HG03159 (cell line): Measurements from ENCODE around the gene EFR3B.
"Not testable (repeated sequence)": the region's sequence is repeated elsewhere in the genome, so short reads cannot be mapped to it uniquely, and the experiment has no call there.

ENCODE experiments used
- ATAC-seq: cut with Tn5 transposase; IDR thresholded peaks from one replicate; pipeline ENCODE4 v1.9.1; 2021; ENCODE audit warnings: mild to moderate bottlenecking, moderate library complexity; ENCODE audit not compliant: unreplicated experiment

EFR3B gene, protein sequence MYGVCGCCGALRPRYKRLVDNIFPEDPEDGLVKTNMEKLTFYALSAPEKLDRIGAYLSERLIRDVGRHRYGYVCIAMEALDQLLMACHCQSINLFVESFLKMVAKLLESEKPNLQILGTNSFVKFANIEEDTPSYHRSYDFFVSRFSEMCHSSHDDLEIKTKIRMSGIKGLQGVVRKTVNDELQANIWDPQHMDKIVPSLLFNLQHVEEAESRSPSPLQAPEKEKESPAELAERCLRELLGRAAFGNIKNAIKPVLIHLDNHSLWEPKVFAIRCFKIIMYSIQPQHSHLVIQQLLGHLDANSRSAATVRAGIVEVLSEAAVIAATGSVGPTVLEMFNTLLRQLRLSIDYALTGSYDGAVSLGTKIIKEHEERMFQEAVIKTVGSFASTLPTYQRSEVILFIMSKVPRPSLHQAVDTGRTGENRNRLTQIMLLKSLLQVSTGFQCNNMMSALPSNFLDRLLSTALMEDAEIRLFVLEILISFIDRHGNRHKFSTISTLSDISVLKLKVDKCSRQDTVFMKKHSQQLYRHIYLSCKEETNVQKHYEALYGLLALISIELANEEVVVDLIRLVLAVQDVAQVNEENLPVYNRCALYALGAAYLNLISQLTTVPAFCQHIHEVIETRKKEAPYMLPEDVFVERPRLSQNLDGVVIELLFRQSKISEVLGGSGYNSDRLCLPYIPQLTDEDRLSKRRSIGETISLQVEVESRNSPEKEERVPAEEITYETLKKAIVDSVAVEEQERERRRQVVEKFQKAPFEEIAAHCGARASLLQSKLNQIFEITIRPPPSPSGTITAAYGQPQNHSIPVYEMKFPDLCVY

DNA sequence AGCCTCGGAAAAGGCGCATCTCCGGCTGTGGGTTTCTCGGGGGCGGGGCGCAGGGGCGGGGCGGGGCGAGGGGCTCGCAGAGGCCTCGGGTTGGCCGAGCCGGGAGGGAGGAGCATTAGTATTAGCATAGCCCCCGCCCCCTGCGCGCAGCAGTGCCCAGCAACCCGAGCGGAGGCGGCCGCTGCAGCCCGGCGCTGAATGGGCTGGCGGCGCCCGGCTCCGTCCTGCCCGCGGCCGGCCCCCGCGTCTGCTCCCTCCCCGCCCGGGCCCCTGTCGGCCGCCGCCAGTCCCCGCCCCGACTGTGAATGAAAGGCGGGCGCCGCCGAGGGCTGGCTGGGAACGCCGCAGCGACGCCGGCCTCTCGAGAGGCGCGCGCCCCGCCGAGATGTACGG is at the start of gene EFR3B:
TSS of gene EFR3B (plus strand) at position 149 of the 393 bp plus-strand sequence. CDS start at position 386, 237 bp downstream.
- peak; percentile 94 for ATAC-seq

DNA sequence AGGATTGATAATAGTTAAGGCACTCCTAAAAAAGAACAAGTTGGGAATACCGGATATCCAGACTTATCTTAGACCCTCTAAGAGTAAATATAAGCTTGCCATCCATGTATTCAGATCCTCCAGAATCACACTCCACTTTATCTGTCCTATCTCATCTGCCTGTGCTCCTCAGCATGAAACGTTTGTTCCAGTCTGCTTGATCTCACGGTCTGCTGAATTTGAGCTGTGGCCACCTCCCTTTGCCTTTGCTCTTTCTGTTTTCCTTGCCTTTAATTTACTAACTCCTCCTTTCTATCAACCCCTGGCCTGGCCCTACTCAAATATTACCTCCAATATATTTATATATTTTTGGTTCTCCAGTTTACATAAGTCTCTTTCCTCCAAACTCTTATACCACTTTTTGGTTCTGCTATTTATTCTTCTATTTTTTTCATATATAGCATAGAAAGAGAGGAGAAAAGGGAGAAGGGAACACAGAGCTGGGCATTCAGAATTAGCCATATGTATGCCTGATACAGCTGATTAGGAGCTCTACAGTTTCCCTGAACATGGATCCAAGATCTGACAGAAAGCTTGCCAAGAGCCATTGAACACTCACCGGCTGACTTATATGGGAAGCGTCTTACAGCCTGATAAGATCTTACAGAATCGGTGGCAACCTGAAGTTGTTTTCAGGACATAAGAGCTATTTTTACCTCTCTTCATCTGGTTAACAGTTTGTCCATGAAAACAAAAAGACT is 48.3 kb upstream of the EFR3B start:
- ATAC-seq, result no peak

DNA sequence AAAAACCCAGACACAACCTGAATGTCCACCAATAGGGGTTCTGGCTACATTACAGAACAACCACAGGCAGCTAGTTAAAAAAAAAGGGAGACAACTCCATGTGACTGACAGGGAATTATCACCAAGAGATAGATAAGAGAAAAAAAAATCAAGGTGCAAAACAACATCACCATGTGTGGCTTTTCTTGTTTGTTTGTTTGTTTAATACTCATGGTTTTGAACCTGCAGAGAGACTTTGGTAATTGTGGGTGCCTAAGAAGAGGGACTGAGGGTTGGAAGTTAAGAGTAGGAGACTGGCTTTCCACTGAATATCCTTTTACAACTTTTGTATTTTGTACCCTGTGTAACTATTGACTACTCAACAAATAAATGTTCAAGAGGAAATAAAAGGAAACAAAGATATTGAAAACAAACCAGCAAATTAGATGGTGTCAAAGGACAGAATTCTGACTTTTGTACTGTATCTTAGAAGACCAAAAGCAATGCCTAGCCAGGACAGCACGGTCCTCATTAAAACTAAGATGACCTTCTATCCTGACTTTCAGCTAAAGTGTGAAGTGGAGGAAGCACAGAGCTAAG is 47.6 kb upstream of the EFR3B start:
- no peak for ATAC-seq

DNA sequence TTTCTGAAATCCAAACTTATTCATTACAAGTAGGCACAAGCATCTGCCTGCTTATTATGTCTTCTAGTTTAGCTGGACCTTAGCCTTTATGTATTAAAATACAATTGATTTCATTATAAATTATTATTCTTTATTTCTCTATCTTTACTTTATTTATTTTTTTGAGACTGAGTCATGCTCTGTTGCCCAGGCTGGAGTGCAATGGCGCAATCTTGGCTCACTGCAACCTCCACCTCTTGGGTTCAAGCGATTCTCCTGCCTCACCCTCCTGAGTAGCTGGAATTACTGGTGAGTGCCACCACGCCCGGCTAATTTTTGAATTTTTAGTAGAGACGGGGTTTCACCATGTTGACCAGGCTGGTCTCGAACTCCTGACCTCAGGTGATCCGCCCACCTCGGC is 42.8 kb upstream of the EFR3B start:
- not testable (repeated sequence) for ATAC-seq

DNA sequence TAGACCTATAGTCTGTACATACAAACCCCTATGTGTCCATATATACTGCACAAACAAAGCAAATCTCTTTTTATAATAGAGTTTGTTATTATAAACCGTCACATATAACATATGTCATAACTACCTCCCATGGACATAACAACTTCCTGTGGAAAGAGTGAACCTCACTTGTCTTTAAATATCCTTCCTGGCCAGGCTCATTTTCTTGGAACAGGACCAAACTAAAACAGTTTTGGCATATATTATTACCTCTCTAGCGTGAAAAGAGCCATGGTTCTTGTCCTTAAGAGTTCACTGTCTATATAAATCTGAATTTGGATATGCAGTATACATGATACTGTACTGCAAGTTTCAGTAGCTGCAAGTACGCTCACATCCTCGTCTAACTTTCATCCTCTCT is 41.8 kb upstream of the EFR3B start:
- no peak for ATAC-seq

DNA sequence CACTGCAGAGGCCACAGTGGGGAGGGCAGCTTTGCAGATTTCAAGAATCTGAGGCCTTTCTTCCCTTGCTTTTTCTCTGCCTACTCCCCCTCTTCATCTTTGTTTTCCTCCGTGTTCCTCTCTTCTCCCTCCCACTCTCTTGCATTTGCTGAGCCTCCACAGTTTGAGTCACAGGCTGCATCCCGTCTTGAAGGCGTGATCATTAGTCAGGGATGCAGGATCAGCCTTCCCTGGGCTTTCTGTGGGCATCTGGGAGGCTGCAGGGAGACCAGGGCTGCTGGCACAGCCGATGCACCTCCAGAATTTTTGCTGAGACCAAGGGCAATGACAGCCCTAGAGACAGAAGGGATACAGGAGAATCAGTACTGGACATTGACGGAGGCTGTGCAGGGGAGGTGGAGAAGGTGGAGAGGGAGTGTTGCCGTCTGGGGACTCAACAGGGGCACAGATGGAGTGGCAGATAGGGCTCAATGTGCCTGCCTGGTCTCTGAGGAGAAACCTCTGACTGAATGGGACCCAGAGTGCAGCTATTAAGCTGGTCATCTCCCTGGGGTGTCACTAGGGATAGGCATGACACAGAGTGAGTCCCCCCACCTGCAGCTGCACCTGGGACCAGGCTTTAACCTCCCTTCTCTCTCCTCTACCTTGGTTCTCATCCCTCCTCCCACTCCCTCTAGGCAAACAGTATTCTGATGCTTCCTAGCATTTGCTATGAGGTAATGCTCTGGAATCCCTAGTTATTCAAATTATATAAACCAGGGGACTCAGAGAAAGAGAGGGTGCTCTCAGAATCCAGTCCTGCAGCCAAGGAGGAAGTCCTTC is 41.2 kb upstream of the EFR3B start:
- ATAC-seq, result no peak

DNA sequence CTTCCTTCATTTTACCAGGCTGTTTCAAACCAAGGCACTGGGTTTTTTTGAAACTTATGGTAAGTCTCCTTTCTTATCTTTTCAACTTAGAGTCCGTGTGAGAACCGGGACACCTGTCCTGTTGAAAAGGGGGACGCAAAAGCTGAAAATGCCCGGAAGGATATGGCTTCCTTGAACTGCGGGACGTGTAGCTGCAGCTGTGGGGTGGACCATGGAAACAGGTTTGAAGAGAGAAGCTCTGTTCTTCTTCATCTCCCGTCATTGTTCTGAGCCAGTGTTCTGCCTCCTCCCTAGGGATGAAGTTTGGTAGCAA is 40.6 kb upstream of the EFR3B start:
- no peak for ATAC-seq

DNA sequence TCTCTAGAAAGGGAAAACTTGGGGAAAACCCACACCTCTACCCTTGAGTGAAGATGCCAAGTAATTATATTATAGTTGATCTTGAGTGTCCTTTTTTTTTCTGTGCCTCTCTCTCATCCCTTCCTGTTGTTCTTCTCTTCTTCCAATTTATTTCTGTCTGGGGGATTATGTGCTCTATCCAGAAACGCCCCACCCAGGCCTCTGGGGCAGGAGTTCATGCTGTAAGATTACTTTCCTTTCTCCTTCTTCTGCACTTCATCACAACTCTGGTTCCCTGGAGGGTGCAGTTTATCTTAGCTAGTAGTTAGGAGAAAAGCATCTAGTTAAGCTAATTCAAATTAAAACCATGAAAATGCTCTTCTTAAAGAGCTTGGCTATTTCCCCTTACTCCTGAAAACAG is 39.8 kb upstream of the EFR3B start:
- no peak for ATAC-seq

DNA sequence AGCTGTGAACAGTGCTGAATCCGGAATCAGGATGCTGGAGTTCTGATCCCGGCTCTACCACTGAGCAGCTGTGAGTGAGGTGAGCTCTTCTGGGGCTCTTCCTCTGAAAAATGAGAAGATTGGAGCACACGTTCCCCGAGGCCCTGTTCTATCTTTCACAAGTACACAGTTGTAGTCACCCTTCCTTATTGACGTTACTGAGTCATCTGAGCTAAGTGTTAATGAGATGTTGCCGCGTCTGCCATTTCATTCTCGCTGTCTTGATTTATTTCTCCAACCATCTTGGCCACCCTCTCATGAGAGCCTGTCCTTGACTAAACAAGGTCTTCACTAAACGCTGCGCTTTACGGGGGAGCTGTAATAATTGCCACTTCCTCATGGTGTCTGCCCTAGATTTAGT is 31.9 kb upstream of the EFR3B start:
- no peak for ATAC-seq

DNA sequence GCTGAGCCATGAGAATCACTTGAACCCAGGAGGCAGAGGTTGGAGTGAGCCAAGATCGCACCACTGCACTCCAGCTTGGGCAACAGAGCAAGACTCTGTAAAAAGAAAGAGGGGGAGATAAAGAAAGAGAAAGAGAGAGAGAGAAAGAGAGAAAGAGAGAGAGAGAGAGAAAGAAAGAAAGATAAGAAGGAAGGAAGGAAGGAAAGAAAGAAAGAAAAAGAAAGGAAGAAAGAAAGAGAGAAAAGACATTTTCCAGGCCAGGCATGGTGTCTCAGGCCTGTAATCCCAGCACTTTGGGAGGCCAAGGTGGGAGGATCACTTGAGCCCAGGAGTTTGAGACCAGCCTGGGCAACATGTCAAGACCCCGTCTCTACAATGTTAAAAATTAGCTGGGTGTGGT is 30.5 kb upstream of the EFR3B start:
- ATAC-seq, result not testable (repeated sequence)

DNA sequence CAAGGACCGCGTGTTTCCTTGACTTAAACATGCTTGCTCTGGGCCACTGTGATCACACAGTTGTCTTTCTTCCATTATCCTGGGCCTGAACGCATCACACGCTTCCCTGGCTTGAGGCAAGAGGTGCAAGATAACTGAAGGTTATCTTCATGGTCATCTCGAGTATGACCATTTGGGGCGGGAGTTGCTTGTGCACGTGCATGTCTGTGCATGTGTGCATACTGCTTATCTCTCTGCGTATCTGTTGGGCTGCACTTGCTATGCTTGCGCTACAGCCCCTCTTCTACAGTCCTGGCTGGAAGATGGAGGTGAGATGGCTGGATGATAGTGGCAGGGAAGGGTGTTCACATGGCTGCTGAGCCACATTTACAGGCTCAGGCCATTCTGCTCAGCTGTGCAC is 27.2 kb upstream of the EFR3B start:
- ATAC-seq, result no peak

DNA sequence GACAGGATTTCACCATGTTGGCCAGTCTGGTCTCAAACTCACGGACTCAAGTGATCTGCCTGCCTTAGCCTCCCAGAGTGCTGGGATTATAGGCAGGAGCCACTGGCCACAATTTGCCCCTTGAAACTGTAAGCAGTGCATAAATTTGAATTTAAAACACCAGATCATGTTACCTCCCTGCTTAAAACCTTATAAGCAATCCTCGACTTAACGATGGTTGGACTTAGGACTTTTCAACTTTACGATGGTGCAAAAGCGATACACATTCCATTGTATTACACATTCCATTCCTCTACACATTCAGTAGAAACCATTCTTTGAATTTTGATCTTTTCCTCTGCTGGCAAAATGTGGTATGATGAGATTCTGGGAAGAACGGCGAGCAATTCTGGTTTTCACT is 23.2 kb upstream of the EFR3B start:
- no peak for ATAC-seq

DNA sequence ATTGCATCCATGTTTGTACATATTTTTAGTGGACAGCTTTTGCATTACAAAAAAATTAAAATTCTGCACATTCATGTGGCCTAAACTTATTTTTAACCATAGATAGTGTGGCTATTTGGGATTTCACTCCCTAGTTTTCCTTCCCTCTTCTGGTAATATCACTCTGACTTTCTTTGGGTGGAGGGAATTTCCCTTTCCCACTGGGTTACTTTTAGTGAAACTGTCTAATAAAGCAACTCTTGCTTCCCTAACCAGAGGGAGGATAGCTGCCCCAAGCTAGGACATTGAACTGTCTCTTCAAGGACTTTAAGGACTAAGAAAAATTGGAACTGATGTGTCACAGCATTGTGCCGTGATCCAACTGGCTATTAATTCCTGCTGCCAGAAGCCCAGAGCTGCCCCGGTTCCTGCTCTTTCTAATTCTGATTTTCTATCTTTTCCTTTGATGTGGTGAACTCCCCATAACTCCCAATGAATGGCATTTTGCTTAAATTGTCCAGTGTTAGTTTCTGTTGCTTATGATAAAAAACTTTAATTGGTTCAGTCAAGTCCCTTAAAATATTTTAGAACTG is 20.0 kb upstream of the EFR3B start:
- ATAC-seq, result no peak

DNA sequence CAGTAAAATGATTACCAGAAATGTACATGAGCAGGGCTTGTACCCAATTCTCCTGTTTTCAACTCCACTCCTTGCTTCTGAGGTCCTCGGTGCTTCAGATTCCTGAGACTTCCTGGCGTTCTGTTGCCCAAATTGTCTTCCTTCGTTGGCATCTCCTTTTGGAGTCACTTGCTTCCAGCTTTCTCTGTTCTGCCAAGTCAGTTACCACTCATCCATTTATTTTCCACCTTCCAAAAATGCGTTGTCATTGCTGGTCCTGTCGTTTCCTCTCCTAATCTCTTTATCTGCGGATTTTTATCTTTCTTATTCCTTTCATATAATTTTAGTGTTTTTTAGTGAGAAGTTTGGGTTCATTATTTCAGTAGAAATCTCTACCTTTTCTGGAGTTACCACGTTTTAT is 18.5 kb upstream of the EFR3B start:
- no peak for ATAC-seq

DNA sequence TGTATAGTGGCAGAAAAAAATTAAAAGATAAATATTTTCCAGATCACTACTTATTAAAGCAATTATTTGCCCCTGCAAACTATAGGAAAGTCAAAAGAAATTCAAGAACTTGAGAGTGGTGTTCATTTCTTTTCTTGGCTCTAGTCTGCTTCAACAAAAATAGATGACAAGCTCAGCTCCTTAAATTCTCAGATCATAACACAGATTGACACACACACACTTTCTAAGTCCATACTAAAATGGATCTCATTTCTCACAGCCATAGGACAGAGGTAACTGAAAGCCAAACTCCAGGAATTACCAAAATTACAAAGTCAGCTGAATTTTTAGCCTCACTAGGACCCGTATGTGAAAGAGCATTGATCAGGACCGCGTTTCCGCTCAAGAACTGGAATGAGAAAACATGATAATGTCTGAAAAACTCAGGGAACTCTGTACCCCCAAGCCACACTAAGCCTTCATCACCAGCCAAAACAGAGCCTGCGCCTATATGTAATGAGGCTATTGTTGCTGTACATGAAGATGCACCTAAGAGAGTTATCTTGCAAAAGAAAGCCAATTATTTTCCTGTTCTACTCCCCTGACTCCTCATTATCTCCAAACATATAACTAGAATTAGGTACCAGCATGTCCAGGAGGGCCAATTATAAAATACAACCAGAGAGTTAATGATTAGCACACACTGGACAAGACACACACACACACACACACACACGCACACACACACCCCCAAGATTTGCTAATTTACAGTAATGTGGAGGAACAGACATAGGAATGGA is 16.5 kb upstream of the EFR3B start:
- no peak for ATAC-seq

DNA sequence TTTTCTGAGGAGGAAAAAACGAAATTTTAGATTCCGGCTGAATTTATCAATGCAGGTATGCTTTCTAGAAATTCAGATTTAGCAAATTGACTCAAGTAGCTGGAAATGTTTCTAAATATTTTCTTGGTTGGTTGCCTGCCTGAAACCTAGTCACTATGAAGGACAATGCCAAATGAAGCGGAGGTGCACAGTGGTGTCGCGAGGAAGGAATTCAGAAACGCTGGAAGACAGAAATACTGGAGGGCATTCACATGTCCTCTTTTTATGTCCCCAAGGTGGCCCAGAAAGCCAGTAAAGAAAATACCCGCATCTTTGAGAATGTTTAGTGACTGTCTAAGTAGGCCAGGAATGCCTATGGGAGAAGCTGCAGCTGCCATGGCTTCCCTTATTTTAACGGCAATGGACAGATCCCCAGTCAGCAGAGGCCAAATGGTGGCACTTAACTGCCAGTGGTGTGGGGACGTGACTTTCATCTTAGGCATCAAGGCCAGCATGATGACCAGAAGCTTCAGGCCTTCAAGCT is 15.8 kb upstream of the EFR3B start:
- ATAC-seq, result no peak

DNA sequence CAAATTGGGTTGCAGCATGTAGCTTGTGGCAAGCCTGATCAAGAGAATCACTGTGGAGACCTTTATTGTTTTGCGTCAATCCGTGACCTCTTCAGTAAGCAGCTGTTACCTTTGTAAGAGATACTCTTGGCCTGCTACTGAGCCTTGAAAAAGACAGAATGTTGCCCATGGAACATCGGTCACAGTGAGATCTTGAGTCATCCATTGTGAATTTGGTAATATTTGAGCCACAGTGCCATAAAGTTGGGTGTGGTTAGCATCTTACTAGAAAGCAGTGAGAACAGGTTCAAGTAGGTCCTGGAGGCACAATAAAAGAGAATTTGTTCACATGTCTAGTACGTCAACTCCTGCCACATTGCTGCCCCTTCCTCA is 12.7 kb upstream of the EFR3B start:
- ATAC-seq, result no peak

DNA sequence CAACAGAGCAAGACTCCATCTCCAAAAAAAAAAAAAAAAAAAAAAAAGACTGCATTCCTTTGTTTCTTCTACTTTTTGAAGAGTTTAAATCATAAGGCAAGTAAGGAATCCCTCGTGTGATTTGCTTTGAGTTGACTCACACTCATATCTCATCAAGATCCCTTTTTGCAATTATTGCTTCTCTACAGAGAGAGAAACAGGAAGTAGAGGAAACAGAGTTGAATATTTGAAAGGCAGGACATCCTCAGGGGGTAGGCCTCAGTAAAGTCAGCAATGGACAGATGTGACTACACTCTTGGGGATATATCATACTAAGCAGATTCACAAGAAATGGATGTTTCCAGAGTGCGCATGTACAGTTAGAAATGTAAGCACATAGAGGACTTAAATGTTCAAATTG is 11.2 kb upstream of the EFR3B start:
- no peak for ATAC-seq

DNA sequence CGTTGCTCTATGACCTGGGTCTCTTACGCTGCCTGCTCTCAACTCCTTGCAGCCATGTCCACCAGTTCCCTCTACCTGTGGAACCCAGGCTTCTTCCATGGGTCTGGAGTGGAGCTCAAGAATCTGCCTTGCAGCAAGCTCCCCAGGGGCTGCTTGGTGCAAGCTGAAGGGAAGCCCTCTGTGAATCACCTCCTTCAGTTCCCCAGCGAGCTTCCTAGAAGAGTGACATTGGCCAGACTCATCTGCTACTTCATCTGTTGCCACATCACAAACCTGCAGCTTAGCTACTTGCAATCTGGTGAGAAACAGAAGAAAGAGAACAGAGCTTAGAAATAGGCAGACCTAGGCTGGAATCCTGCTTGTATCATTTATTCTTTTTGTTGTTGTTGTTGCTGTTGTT is 9.8 kb upstream of the EFR3B start:
- no peak for ATAC-seq
